ENCODE results near the gene PMCH.
A peak's percentile ranks its signal among the peaks of the same experiment; 100 is the strongest.
"Not testable (repeated sequence)": the region's sequence is repeated elsewhere in the genome, so short reads cannot be mapped to it uniquely, and the experiment has no call there.

PMCH gene

DNA sequence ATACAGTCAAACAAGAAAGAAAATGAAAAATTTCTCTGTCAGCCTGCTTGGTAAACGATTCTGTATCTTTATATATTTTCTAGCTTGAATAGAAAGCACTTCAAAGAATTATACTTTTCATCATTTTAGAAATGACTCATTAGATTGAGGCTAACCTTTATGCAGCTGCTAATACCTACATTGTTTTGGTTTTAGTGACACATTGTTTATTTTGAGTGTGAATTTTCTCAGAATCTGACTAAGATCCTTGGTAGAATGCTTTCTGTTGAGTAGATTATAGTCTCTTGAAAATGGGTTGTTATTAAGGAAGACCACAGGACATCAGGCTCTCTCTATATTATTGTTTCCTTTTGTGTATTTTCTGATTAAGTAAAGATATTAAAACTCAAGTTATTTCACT, at the start of gene PMCH:
Gene PMCH, minus strand, starts transcription at position 45 of the 400 bp plus-strand sequence. CDS start 63 bp downstream, outside the sequence.
- Mint-ChIP-seq H3K27ac (peak within 1 kb of the TSS in 1 of 2 donors; percentile 54), H3K4me3 (peak within 1 kb of the TSS in 1 of 2 donors; percentile 33), H3K9me3 (no peaks in the 10 kb centered on the region), H3K4me1 (peaks cover 10% of the 10 kb centered on the region), H3K27me3 (no peaks in the 10 kb centered on the region)
- DNase-seq, result no peak
- ATAC-seq, result peak; percentile 100

DNA sequence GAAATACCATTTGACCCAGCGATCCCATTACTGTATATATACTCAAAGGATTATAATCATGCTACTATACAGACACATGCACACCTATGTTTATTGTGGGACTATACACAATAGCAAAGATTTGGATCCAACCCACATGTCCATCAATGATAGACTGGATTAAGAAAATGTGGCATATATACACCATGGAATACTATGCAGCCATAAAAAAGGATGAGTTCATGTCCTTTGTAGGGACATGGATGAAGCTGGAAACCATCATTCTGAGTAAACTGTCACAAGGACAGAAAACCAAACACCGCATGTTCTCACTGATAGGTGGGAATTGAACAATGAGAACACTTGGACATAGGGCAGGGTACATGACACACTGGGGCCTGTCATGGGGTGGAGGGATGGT, 43.2 kb upstream of the PMCH start:
- H3K4me1 Mint-ChIP-seq, DNase-seq, ATAC-seq, H3K4me3 Mint-ChIP-seq, H3K27ac Mint-ChIP-seq: not testable (repeated sequence)
- peaks cover 15 to 16% of the 10 kb centered on the region in 2 donors for H3K9me3 Mint-ChIP-seq
- peaks cover 30% of the 10 kb centered on the region for H3K27me3 Mint-ChIP-seq

GRCh38 chr12:102234599-102234998, 37.0 kb upstream of the PMCH start:
- no peaks in the 10 kb centered on the region for H3K4me1 Mint-ChIP-seq
- peaks cover 71% of the 10 kb centered on the region for H3K27me3 Mint-ChIP-seq
- H3K4me3 Mint-ChIP-seq, result no peak overlapping the region
- peaks cover 8 to 9% of the 10 kb centered on the region in 2 donors for H3K9me3 Mint-ChIP-seq
- no peak for ATAC-seq
- no peak overlapping the region for H3K27ac Mint-ChIP-seq
- DNase-seq, result no peak

- Mint-ChIP-seq H3K27me3 (peaks cover 56% of the 10 kb centered on the region), H3K4me1 (no peaks in the 10 kb centered on the region), H3K27ac (no peak overlapping the region), H3K9me3 (peaks cover 2 to 6% of the 10 kb centered on the region in 2 donors), H3K4me3 (no peak overlapping the region)
- ATAC-seq (no peak), DNase-seq (no peak)
Observed at GRCh38 chr12:102232446-102232845, 34.8 kb upstream of the PMCH start.

DNA sequence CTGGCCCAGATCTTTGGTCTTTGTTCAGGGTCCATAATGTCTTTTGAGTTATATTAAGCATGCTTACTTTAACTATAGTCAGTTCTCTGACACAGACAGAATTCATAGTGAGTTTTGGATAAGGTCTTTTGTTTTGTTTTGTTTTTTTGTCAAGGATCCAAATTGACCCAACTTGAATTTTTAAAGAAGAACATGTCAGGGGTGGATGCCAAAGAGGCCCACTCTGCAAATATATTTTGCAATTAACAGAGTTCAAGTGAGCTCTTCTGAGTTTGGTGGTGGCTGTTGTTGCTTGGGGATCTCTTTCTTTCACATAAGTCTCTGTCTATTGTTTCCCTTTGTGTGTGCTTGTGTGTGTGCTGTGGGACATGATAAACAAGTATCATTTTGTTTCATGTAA, 34.4 kb upstream of the PMCH start:
- H3K4me3 Mint-ChIP-seq, result no peak overlapping the region
- no peak for ATAC-seq
- peaks cover 0 to 4% of the 10 kb centered on the region in 2 donors for H3K9me3 Mint-ChIP-seq
- H3K27ac Mint-ChIP-seq, result no peak overlapping the region
- H3K4me1 Mint-ChIP-seq, result no peaks in the 10 kb centered on the region
- H3K27me3 Mint-ChIP-seq, result peaks cover 52% of the 10 kb centered on the region
- DNase-seq, result no peak

DNA sequence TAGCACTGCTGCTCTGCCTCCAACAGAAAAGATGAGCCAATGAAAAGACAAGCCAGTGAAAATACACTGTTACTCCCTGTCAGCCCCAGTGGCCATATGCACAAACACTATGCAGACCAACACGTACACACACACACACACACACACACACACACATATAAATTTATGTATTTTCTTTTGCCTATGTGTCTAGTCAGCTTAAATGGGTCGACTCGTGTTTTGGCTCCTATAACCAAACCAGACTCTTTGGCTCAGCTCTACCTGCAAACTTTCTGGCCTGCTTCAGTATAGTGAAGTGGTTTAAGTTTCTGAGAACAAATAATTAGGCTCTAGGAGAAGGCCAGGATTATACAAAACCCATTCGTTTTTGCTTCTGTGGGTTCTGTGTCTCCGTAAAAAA, 30.3 kb upstream of the PMCH start:
- Mint-ChIP-seq H3K9me3 (no peaks in the 10 kb centered on the region), H3K27me3 (peaks cover 22% of the 10 kb centered on the region), H3K4me3 (no peak overlapping the region), H3K4me1 (no peaks in the 10 kb centered on the region), H3K27ac (no peak overlapping the region)
- DNase-seq (no peak), ATAC-seq (no peak)

DNA sequence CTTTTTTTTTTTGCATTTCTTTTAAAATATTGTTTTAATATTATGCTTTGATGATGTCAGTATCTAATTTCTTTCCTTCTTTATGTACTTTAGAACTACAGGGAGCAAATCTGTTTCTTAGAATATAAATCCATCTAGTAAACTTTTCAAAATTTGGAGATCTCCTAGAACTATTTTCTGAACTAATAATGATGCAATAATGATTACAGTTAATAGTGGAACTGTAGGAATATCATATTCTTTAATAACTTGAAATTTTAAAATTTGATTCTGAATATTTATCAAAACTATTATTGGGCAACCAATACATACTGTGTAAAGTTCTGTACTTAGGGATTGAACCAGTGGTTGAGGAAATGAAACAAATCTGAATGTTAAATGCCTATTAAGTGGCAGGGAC, 23.1 kb upstream of the PMCH start:
- no peaks in the 10 kb centered on the region for H3K9me3 Mint-ChIP-seq

DNA sequence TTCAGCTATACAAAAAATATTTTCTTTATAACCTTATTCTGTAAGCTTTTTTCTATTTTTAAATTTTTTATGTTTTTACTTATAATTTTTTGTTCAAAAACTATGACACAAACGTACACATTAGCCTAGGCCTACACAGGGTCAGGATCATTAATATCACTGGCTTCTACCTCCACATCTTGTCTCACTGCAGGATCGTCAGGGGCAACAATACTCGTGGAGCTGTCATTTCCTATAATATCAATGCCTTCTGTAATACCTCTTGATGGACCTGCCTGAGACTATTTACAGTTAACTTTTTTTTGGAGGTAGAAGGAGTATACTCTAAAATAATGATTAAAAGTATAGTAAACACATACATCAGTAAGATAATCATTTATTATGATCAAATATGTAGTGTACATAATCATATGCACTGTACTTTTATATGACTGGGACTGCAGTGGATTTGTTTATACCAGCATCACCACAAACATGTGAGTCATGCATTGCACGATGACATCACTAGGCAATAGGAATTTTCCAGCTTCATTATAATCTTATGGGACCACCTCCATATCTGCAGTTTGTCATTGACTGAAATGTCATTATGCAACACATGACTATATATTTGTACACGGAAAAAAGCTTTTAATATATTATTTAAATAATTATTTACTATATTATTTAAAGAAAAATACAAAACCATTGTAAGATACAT, 18.5 kb upstream of the PMCH start:
- Mint-ChIP-seq H3K27ac (no peak overlapping the region), H3K4me3 (no peak overlapping the region), H3K4me1 (no peaks in the 10 kb centered on the region), H3K27me3 (no peaks in the 10 kb centered on the region), H3K9me3 (no peaks in the 10 kb centered on the region)
- DNase-seq, result no peak
- no peak for ATAC-seq

More for the DNA sequence above, 23.1 kb upstream of the PMCH start:
- Mint-ChIP-seq H3K27ac (no peak overlapping the region), H3K4me1 (no peaks in the 10 kb centered on the region), H3K27me3 (no peaks in the 10 kb centered on the region), H3K4me3 (no peak overlapping the region)
- DNase-seq (no peak), ATAC-seq (no peak)

DNA sequence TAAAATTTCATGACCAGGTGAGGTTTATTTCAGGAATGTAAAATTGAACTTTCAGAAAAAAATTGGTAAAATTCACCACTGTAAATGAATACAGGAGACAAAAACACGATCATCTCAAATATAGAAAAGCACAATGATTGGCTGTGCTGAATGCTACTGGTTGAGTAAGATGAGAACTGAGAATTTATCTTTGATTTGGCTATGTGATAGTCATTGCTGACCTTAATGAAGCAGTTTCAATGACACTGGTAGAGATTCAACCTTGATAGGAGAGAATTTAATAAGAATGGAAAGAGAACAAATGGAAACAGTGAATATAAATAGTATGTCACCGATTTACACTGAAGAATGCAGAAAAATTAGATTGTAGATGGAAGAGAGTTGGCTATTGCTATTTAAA, 6.4 kb upstream of the PMCH start:
- peaks cover 5% of the 10 kb centered on the region for H3K4me1 Mint-ChIP-seq
- ATAC-seq (no peak), DNase-seq (no peak)
- no peak overlapping the region for H3K4me3 Mint-ChIP-seq
- no peak overlapping the region for H3K27ac Mint-ChIP-seq
- H3K27me3 Mint-ChIP-seq, result no peaks in the 10 kb centered on the region
- H3K9me3 Mint-ChIP-seq, result peaks cover 21 to 37% of the 10 kb centered on the region in 2 donors

DNA sequence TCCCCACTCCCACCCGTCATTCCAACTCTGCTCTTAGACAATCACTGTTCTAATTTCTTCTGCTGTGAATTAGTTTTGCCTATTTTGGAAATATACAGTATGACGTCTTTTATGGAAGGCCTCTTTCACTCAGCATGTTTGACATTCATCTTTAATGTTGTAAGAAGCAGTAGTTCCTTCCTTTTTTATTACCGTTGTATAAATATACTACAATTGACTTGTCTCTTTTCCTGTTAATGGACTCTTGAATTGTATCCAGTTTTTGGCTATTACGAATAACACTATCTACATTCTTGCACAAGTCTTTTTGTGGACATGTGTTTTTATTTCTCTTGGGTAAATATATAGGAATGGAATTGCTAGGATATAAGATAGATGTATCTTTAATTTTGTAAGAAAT, 4.9 kb upstream of the PMCH start:
- H3K27me3 Mint-ChIP-seq, result no peaks in the 10 kb centered on the region
- ATAC-seq (no peak), DNase-seq (no peak)
- H3K4me1 Mint-ChIP-seq, result peaks cover 6% of the 10 kb centered on the region
- H3K27ac Mint-ChIP-seq, result no peak overlapping the region
- peaks cover 11 to 23% of the 10 kb centered on the region in 2 donors for H3K9me3 Mint-ChIP-seq
- H3K4me3 Mint-ChIP-seq, result no peak overlapping the region

GRCh38 chr12:102201436-102202061, 3.9 kb upstream of the PMCH start:
- no peak overlapping the region for H3K27ac Mint-ChIP-seq
- no peaks in the 10 kb centered on the region for H3K27me3 Mint-ChIP-seq
- no peak overlapping the region for H3K4me3 Mint-ChIP-seq
- no peak for DNase-seq
- peaks cover 15% of the 10 kb centered on the region for H3K4me1 Mint-ChIP-seq
- peaks cover 6 to 13% of the 10 kb centered on the region in 2 donors for H3K9me3 Mint-ChIP-seq
- ATAC-seq, result no peak

DNA sequence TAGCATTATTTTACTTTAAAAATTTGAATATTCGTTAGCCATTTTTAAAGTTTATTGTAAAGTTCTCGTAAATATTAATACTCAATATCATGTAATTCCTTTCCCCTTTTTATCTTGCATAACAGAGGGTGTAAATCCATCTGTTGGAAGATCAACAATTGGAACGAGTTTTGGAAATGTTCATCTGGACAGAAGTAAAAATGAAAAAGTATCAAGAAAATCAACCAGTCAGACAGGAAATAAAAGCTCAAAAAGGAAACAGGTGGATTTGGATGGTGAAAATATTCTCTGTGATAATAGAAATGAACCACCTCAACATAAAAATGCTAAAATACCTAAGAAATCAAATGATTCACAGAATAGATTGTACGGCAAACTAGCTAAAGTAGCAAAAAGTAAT, 1.8 kb downstream of the PMCH start:
- Mint-ChIP-seq H3K4me3 (no peak overlapping the region), H3K27me3 (no peaks in the 10 kb centered on the region), H3K4me1 (peaks cover 11% of the 10 kb centered on the region), H3K9me3 (no peaks in the 10 kb centered on the region), H3K27ac (no peak overlapping the region)
- DNase-seq (no peak), ATAC-seq (no peak)

DNA sequence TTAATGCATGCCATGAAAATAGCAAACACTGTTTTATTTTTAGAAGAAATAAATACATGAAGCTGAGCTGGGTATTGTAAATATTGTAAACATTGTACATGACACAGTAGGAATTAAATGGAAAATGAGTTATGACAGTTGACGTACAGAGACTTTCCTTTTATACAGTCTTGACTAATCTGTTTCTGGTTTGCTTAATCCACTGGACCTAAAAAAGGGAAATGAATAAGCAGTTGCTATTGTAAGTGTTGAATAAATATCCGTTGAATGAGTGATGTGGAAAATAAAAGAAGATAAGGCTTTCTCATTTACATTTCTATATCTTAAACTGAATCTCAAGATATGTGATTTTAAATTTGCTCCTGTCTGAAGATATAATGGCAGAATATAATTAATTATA, 15.0 kb downstream of the PMCH start:
- no peaks in the 10 kb centered on the region for H3K27me3 Mint-ChIP-seq
- no peak overlapping the region for H3K4me3 Mint-ChIP-seq
- H3K27ac Mint-ChIP-seq, result no peak overlapping the region
- no peaks in the 10 kb centered on the region for H3K4me1 Mint-ChIP-seq
- no peaks in the 10 kb centered on the region for H3K9me3 Mint-ChIP-seq
- ATAC-seq, result no peak
- DNase-seq, result no peak

GRCh38 chr12:102174761-102175160, 22.9 kb downstream of the PMCH start:
- H3K4me3 Mint-ChIP-seq, result no peak overlapping the region
- H3K4me1 Mint-ChIP-seq, result no peaks in the 10 kb centered on the region
- H3K9me3 Mint-ChIP-seq, result no peaks in the 10 kb centered on the region
- DNase-seq (no peak), ATAC-seq (no peak)
- H3K27me3 Mint-ChIP-seq, result no peaks in the 10 kb centered on the region
- H3K27ac Mint-ChIP-seq, result no peak overlapping the region

GRCh38 chr12:102174117-102174516, 23.5 kb downstream of the PMCH start:
- ATAC-seq (no peak), DNase-seq (no peak)
- no peak overlapping the region for H3K4me3 Mint-ChIP-seq
- no peaks in the 10 kb centered on the region for H3K4me1 Mint-ChIP-seq
- H3K27ac Mint-ChIP-seq, result no peak overlapping the region
- no peaks in the 10 kb centered on the region for H3K27me3 Mint-ChIP-seq
- H3K9me3 Mint-ChIP-seq, result no peaks in the 10 kb centered on the region

DNA sequence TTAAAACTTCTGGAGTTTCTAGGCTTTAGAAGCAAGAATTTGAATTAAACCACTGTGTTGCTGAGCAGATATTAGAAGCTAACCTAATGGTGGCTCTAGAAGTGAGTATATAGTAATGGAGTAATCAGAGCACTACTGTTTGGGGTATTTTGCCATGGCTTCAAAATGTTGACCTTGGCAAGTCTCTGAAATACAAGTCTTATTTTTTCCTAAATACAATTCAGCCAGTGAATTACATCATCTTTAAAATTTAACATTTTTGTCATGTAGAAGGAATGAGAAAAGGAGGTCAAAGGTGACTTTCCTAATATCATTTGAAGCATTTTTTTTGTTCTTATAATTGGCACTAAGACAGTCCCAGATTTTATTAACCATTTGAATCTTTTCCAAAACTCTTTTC, 25.2 kb downstream of the PMCH start:
- Mint-ChIP-seq H3K4me1 (peaks cover 9% of the 10 kb centered on the region), H3K4me3 (no peak overlapping the region), H3K27ac (no peak overlapping the region), H3K9me3 (no peaks in the 10 kb centered on the region), H3K27me3 (no peaks in the 10 kb centered on the region)
- no peak for ATAC-seq
- no peak for DNase-seq

Measured in stimulated activated naive CD8-positive, alpha-beta T cell treated with anti-CD3 and anti-CD28 coated beads, Interleukin-15, amount 100 ng/mL, for 72 hours (primary cell).